SH-SY5Y (cell line): Measurements from ENCODE around the gene SHISA7.

Source experiments
- GATA2 ChIP-seq: IDR thresholded peaks from 2 replicates; pipeline ENCODE4 v1.6.1; 2011; ENCODE audit warnings: mild to moderate bottlenecking, low read depth, low read length
- GATA3 ChIP-seq: IDR thresholded peaks from 2 replicates; pipeline ENCODE4 v1.6.1; 2011; ENCODE audit warnings: low read depth, mild to moderate bottlenecking, low read length, moderate library complexity

DNA sequence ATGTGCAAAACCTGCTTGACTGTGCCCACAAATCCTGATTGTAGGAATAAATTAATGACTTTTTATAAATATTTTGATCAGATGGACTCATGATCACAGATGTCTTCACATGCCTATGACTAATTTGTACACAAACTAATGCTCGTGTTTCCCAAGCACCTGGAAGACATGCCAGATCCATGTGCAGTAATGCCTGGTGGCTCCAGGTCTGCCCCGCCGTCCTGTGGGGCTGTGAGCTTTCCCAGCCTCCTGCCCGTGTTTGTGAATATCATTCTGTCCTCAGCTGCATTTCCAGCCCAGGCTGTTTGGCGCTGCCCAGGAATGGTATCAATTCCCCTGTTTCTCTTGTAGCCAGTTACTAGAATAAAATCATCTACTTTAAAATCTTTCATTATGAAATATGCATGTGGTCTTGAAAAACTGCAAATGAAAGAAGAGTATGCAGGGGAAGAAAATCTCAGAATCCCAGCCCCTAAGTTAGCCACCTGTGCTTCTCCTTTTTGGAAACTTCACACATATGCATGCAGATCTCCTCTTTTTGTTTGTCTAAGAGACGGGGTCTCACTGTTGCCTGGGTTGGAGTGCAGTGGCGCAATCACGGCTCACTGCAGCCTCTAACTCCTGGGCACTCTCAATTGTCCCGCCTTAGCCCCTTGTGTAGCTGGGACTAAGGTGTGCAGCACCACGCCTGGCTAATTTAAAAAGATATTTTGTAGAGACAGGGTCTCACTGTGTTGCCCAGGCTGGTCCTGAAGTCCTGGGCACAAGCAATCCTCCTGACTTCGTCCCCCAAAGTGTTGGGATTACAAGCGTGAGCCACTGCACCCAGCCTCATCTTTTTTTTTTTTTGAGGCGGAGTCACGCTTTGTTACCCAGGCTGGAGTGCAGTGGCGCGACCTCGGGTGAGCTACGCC, 51.1 kb downstream of the SHISA7 start:
- no peak for TF ChIP-seq GATA2
- no peak for TF ChIP-seq GATA3
